ENCODE data around the gene ADGRV1. TPM values are rescaled to one million over a fixed set of nuclear protein-coding genes. Genes with fewer than 3 reads are reported as not detected.

ADGRV1 gene
- total and polyA plus RNA-seq, 8 donors = 0.75 to 10.3 (median 4.0) TPM

DNA sequence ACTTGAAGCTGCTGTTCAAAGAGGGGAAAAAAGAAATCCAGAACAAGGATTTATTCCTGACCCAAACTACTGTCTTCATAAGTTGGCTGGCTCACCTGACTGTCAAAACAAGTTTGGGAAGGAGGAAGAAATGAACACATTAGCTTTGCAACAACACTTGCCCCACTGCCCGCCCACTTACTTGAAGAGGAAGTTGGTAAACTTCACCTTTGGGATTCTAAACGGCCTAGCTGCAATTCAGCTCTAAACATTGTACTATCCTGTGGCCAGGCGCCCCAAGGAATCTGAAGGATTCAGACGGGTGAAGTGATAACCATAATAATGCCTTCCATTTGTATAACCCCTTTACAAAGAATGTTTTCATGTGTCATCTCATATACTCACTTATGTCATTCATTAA is 625.1 kb downstream of the ADGRV1 start:
- 57 to 74% (median 73%) methylated on average over 4 of the region's 4 CpGs for WGBS, 5 donors
- H3K27me3 ChIP-seq = no peaks in the 10 kb centered on the region
- TF ChIP-seq EP300 (IDR thresholded peaks at IDR 0.05) (no peak), POLR2A (IDR thresholded peaks at IDR 0.05) (no peak), POLR2AphosphoS5 (IDR thresholded peaks at IDR 0.05) (no peak)
- TF ChIP-seq, protein P1, sequence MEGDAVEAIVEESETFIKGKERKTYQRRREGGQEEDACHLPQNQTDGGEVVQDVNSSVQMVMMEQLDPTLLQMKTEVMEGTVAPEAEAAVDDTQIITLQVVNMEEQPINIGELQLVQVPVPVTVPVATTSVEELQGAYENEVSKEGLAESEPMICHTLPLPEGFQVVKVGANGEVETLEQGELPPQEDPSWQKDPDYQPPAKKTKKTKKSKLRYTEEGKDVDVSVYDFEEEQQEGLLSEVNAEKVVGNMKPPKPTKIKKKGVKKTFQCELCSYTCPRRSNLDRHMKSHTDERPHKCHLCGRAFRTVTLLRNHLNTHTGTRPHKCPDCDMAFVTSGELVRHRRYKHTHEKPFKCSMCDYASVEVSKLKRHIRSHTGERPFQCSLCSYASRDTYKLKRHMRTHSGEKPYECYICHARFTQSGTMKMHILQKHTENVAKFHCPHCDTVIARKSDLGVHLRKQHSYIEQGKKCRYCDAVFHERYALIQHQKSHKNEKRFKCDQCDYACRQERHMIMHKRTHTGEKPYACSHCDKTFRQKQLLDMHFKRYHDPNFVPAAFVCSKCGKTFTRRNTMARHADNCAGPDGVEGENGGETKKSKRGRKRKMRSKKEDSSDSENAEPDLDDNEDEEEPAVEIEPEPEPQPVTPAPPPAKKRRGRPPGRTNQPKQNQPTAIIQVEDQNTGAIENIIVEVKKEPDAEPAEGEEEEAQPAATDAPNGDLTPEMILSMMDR (IDR thresholded peaks at IDR 0.05) = no peak
- DNase-seq = peak in 1 of 2 donors; percentile 29
- no peak overlapping the region for H3K4me3 ChIP-seq
- H3K9me3 ChIP-seq = no peaks in the 10 kb centered on the region
- intact Hi-C loops (cut with DNase I; ENCODE audit: low total_unique reads) = no loop called here
- no peaks in the 10 kb centered on the region for H3K36me3 ChIP-seq
- H3K4me1 ChIP-seq = peaks cover 0 to 23% (median 4%) of the 10 kb centered on the region in 4 donors
- peak overlapping the region in 3 of 5 donors; percentile 27 to 69 (median 33) for H3K27ac ChIP-seq

DNA sequence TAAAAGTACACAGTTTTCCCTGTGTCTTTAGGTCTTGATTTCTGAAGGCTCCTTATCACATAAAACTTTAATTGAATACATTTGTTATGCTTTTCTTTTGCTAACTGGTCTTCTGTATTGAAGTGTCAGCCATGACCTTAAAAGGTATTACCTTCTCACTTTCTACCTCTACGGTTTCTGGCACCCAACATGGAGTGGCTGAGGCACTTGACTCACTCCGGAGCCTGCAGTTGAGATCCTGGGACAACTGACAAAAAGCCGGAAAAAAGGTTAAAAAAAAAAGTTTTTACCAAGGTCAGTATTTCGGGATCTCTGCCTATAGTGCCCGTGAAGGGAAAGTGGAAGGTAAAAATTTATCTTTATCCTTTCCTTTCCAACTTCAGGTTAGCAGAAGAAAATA is 627.5 kb downstream of the ADGRV1 start:
- Histone ChIP-seq H3K27me3 (no peaks in the 10 kb centered on the region), H3K27ac (no peak overlapping the region), H3K4me1 (peaks cover 0 to 34% (median 16%) of the 10 kb centered on the region in 4 donors), H3K4me3 (no peak overlapping the region), H3K36me3 (no peaks in the 10 kb centered on the region), H3K9me3 (no peaks in the 10 kb centered on the region)
- 90 to 95% (median 92%) methylated on average over 5 of the region's 5 CpGs for WGBS, 5 donors
- intact Hi-C loops (cut with DNase I; ENCODE audit: low total_unique reads) = no loop called here
- no peak for DNase-seq
- TF ChIP-seq EP300 (IDR thresholded peaks at IDR 0.05) (no peak), POLR2A (IDR thresholded peaks at IDR 0.05) (no peak), POLR2AphosphoS5 (IDR thresholded peaks at IDR 0.05) (no peak)
- TF ChIP-seq, protein P1 (IDR thresholded peaks at IDR 0.05) = no peak

DNA sequence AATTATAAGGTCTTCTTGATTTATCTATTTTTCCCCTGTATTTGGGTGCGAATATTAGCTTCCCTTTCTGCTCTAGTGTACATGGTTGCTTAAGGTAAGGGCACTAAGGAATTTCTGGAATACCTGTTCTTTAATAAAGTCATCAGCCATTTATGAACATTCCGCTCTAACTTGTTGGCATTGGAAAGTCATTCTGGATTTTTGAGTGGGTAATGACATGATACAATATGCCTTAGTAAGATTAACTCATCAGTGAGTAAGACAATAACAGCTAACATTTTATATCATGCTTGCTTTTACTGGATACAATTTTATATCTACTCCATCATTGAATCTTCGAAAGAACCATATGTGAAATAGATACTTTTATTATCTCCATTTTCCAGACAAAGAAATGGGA is 628.4 kb downstream of the ADGRV1 start:
- whole genome bisulfite sequencing, 5 donors = 91 to 98% (median 94%) methylated on average over 3 of the region's 3 CpGs
- peaks cover 0 to 34% (median 16%) of the 10 kb centered on the region in 4 donors for H3K4me1 ChIP-seq
- no peaks in the 10 kb centered on the region for H3K27me3 ChIP-seq
- H3K4me3 ChIP-seq = no peak overlapping the region
- no peaks in the 10 kb centered on the region for H3K9me3 ChIP-seq
- no peak for TF ChIP-seq POLR2AphosphoS5 (IDR thresholded peaks at IDR 0.05)
- H3K36me3 ChIP-seq = no peaks in the 10 kb centered on the region
- no peak for DNase-seq
- intact Hi-C loops (cut with DNase I; ENCODE audit: low total_unique reads) = no loop called here
- H3K27ac ChIP-seq = no peak overlapping the region

DNA sequence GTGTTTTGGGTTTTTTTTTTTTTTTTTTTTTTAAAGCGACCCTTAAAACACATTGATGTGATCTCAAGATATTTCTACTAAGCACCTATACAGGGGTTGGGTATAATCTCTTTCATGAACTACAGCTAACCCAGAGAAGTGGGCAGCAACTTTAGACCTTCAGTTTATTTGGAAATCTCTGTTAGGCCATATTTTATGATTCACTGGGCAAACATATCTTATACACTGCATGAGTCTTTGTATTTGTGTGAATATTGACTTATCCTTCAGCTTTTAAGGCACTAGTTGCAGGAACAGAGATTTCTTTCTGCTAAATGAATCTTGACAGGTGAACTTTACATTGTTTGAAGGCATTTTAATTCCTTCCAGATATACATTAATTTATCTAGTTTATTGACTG is 630.2 kb downstream of the ADGRV1 start:
- WGBS, 5 donors = 76 to 100% (median 79%) methylated on average over 1 of the region's 1 CpG
- Histone ChIP-seq H3K4me3 (no peak overlapping the region), H3K4me1 (peaks cover 0 to 21% (median 12%) of the 10 kb centered on the region in 4 donors), H3K9me3 (no peaks in the 10 kb centered on the region), H3K27ac (no peak overlapping the region), H3K27me3 (no peaks in the 10 kb centered on the region), H3K36me3 (no peaks in the 10 kb centered on the region)
- intact Hi-C loops (cut with DNase I; ENCODE audit: low total_unique reads) = no loop called here
- TF ChIP-seq EP300 (IDR thresholded peaks at IDR 0.05) (no peak), POLR2A (IDR thresholded peaks at IDR 0.05) (no peak), POLR2AphosphoS5 (IDR thresholded peaks at IDR 0.05) (no peak)
- TF ChIP-seq, protein P1 (IDR thresholded peaks at IDR 0.05) = no peak
- DNase-seq = peak in 1 of 2 donors; percentile 19

DNA sequence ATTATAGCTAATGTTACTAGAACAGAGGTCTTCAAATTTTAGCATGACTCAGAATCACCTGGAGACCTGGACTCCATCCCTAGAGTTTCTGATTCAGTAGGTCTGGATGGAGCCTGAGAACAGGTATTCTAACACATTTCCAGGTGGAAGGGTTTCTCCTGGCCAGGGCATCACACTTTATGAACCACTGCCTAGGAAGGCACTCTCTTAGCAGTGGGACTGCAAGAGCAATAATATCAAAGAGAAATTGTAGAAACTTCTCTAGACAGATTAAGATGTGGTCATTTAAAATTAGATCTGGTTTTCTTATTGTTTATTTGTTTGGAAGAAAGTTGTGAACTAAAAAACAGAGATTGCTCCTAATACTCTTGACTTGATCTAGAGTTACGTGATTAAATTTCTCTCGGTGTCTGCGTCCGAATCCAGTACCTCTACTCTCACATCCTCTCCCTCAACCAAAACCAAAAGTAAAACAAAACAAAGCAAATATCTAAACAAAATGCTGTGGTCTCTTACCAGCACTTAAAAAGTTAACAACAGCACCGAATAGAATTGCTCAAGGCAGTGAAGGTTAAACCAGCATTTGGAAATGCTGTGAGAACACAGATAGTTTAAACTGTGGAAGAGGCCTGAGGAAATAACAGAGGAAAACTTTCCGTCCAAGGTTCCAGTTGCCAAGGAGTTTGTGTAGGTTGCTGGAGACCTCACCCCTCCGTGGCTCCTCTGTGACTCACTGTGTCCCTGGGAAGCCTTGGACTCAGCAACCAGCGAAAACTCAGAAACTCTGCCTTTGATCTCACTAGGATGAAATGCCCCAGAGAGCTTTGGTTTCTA is 631.1 kb downstream of the ADGRV1 start:
- no peak for TF ChIP-seq POLR2A (IDR thresholded peaks at IDR 0.05)
- peak in 2 of 3 donors; percentile 17 to 46 for TF ChIP-seq POLR2AphosphoS5 (IDR thresholded peaks at IDR 0.05)
- TF ChIP-seq EP300 (IDR thresholded peaks at IDR 0.05) = no peak
- H3K36me3 ChIP-seq = no peaks in the 10 kb centered on the region
- 42 to 57% (median 50%) methylated on average over 8 of the region's 8 CpGs for WGBS, 5 donors
- peak in 1 of 2 donors; percentile 77 for DNase-seq
- peaks cover 0 to 21% (median 8%) of the 10 kb centered on the region in 4 donors for H3K4me1 ChIP-seq
- H3K27ac ChIP-seq = peak overlapping the region in 4 of 5 donors; percentile 50 to 74 (median 63)
- intact Hi-C loops (cut with DNase I; ENCODE audit: low total_unique reads) = no loop called here
- peak overlapping the region in 1 of 4 donors; percentile 3 for H3K4me3 ChIP-seq
- H3K27me3 ChIP-seq = no peaks in the 10 kb centered on the region
- H3K9me3 ChIP-seq = no peaks in the 10 kb centered on the region

Measured in stomach (tissue), 9 donors.